PC-9 (cell line): Measurements from ENCODE around the gene ASTL. TPM values are rescaled to one million over a fixed set of nuclear protein-coding genes. Genes with fewer than 3 reads are reported as not detected.

Experiments
- BruUV-seq: library from RNA; stranded (reverse); fragments of 400-500 nt; replicated peaks from 2 replicates; lab custom pipeline; 2021; lab: Mats Ljungman, UMichigan
- CTCF ChIA-PET: fragments of 300-600 bp; sonication (Branson Sonifier 250); formaldehyde crosslinking; loops from one replicate; lab custom pipeline; 2022; ENCODE audit warnings: antibody characterized with exemption; lab: Charles Lee
- POLR2A ChIA-PET: fragments of 300-600 bp; sonication (Branson Sonifier 250); formaldehyde crosslinking; loops from one replicate; lab custom pipeline; 2022; ENCODE audit warnings: antibody characterized with exemption; ENCODE audit not compliant: unreplicated experiment; lab: Charles Lee
- DNase-seq, 2 experiments: peaks; one replicate each; pipeline versions ENCODE4 v3.0.0 to v3.0.0-alpha.2; 2015 to 2022; ENCODE audit warnings: mixed read lengths in 1 of 2
- H2AFZ ChIP-seq: fragments of 200-600 bp; sonication (generic); 2 replicates; pipeline ENCODE4 v1.8.1; 2017; ENCODE audit warnings: antibody characterized with exemption
- H3F3A ChIP-seq: fragments of 200-600 bp; sonication (generic); 2 replicates; pipeline ENCODE4 v1.8.1; 2017; ENCODE audit warnings: antibody characterized with exemption, mild to moderate bottlenecking, low read depth; ENCODE audit not compliant: insufficient read depth
- H3K27ac ChIP-seq: fragments of 200-600 bp; sonication (generic); 2 replicates; pipeline ENCODE4 v1.6.1; 2016; ENCODE audit warnings: mixed run types
- H3K27me3 ChIP-seq: fragments of 200-600 bp; sonication (generic); 2 replicates; pipeline ENCODE4 v1.6.1; 2016; ENCODE audit warnings: low read depth, mixed run types; ENCODE audit not compliant: insufficient read depth
- H3K36me3 ChIP-seq: fragments of 200-600 bp; sonication (generic); 2 replicates; pipeline ENCODE4 v1.6.1; 2016; ENCODE audit warnings: low read depth, mixed run types
- H3K4me1 ChIP-seq: fragments of 200-600 bp; sonication (generic); replicated peaks from 2 replicates; pipeline ENCODE4 v1.6.1; 2016; ENCODE audit warnings: mixed run types; ENCODE audit not compliant: insufficient read depth
- H3K4me2 ChIP-seq: fragments of 200-600 bp; sonication (generic); 2 replicates; pipeline ENCODE4 v1.6.1; 2017; ENCODE audit warnings: mixed run types
- H3K4me3 ChIP-seq: fragments of 200-600 bp; sonication (generic); 2 replicates; pipeline ENCODE4 v1.6.1; 2016; ENCODE audit warnings: mixed run types
- H3K79me2 ChIP-seq: fragments of 200-600 bp; sonication (generic); 2 replicates; pipeline ENCODE4 v1.6.1; 2017; ENCODE audit warnings: low read depth, mixed run types
- H3K9me2 ChIP-seq: fragments of 200-600 bp; sonication (generic); 2 replicates; pipeline ENCODE4 v1.8.1; 2017; ENCODE audit warnings: mild to moderate bottlenecking; ENCODE audit not compliant: insufficient read depth
- H3K9me3 ChIP-seq: fragments of 200-600 bp; sonication (generic); 2 replicates; pipeline ENCODE4 v1.8.1; 2016; ENCODE audit warnings: low read depth; ENCODE audit not compliant: insufficient read depth
- H4K20me1 ChIP-seq: fragments of 200-600 bp; sonication (generic); 2 replicates; pipeline ENCODE4 v1.8.1; 2017; ENCODE audit not compliant: insufficient read depth
- CTCF ChIP-seq: fragments of 200-600 bp; sonication (generic); conservative IDR thresholded peaks from 2 replicates; pipeline ENCODE4 v1.6.1; 2017; ENCODE audit warnings: mixed run types, antibody characterized with exemption, mild to moderate bottlenecking, moderate library complexity
- EZH2 ChIP-seq: fragments of 200-600 bp; sonication (generic); IDR thresholded peaks from 2 replicates; pipeline ENCODE4 v1.8.0; 2017; ENCODE audit warnings: antibody characterized with exemption, low read depth
- intact Hi-C: fragments of 100-400 bp; cut with micrococcal nuclease; formaldehyde crosslinking; loops from one replicate; pipeline ENCODE4 v1.10.0; 2022; ENCODE audit not compliant: unreplicated experiment
- total RNA-seq: library from RNA; stranded (reverse); gene quantifications from 2 replicates; pipeline ENCODE4 v1.2.3, GENCODE V29; 2021

ASTL gene
- total RNA-seq, 1 experiment from 2014 or later = not detected

- Histone ChIP-seq H3K36me3 (no peaks in the 10 kb centered on the region), H3K27me3 (peaks cover 24% of the 10 kb centered on the region; the same call in 1 of the 2 replicates), H3K9me2 (no peaks in the 10 kb centered on the region), H3K79me2 (no peaks in the 10 kb centered on the region), H3F3A (no peaks in the 10 kb centered on the region), H4K20me1 (no peaks in the 10 kb centered on the region), H3K4me2 (no peak overlapping the region), H3K9me3 (no peaks in the 10 kb centered on the region), H3K27ac (no peak overlapping the region), H3K4me1 (no peaks in the 10 kb centered on the region), H3K4me3 (no peak overlapping the region), H2AFZ (no peak overlapping the region)
- intact Hi-C loops = no loop called here
- DNase-seq = no peak
- ChIA-PET POLR2A (no interaction called here), CTCF (no interaction called here)
- TF ChIP-seq CTCF = no peak
- no peak for TF ChIP-seq EZH2
- BruUV-seq = no TSS peak
Observed at GRCh38 chr2:96158554-96158940, 20.2 kb upstream of the ASTL start.

- H3K9me3 ChIP-seq = no peaks in the 10 kb centered on the region
- H3K36me3 ChIP-seq = no peaks in the 10 kb centered on the region
- DNase-seq = no peak
- peaks cover 24% of the 10 kb centered on the region; the same call in 1 of the 2 replicates for H3K27me3 ChIP-seq
- intact Hi-C loops = no loop called here
- no peak overlapping the region for H3K4me2 ChIP-seq
- H3K27ac ChIP-seq = no peak overlapping the region
- H2AFZ ChIP-seq = no peak overlapping the region
- H3K79me2 ChIP-seq = no peaks in the 10 kb centered on the region
- ChIA-PET CTCF (no interaction called here), POLR2A (no interaction called here)
- BruUV-seq = no TSS peak
- TF ChIP-seq CTCF (no peak), EZH2 (no peak)
- H4K20me1 ChIP-seq = no peaks in the 10 kb centered on the region
- H3K4me3 ChIP-seq = no peak overlapping the region
- no peaks in the 10 kb centered on the region for H3K4me1 ChIP-seq
- no peaks in the 10 kb centered on the region for H3F3A ChIP-seq
- no peaks in the 10 kb centered on the region for H3K9me2 ChIP-seq
Observed at GRCh38 chr2:96157649-96158553, 19.6 kb upstream of the ASTL start.

- Histone ChIP-seq H3K4me1 (no peaks in the 10 kb centered on the region), H3K4me3 (no peak overlapping the region), H3K9me3 (no peaks in the 10 kb centered on the region), H4K20me1 (no peaks in the 10 kb centered on the region), H3K27me3 (peaks cover 24% of the 10 kb centered on the region; the same call in 1 of the 2 replicates), H3K79me2 (no peaks in the 10 kb centered on the region), H3K36me3 (no peaks in the 10 kb centered on the region), H2AFZ (no peak overlapping the region), H3K27ac (no peak overlapping the region), H3K9me2 (no peaks in the 10 kb centered on the region), H3K4me2 (no peak overlapping the region), H3F3A (no peaks in the 10 kb centered on the region)
- ChIA-PET POLR2A (no interaction called here), CTCF (interaction anchor here (0.6 kb wide), 1 partner anchor 631 kb away, joined by 3 read pairs; no protein-coding TSS in a partner anchor)
- intact Hi-C loops = no loop called here
- TF ChIP-seq EZH2 = no peak
- no peak for TF ChIP-seq CTCF
- no peak for DNase-seq
- no TSS peak for BruUV-seq
Observed at GRCh38 chr2:96156926-96157648, 18.8 kb upstream of the ASTL start.
